Neural progenitor cell (in vitro differentiated cells): ENCODE results near the gene AFF3. TPM values are rescaled to one million over a fixed set of nuclear protein-coding genes. Genes with fewer than 3 reads are reported as not detected.

ENCODE experiments used
- DNase-seq: peaks from one replicate; pipeline ENCODE4 v3.0.0-alpha.2; 2016; ENCODE audit warnings: low spot score
- H2AFZ ChIP-seq: fragments of 200-600 bp; sonication (generic); replicated peaks from 2 replicates; pipeline ENCODE4 v1.6.1; 2016; ENCODE audit warnings: antibody characterized with exemption
- H3F3A ChIP-seq: fragments of 200-600 bp; sonication (generic); 2 replicates; pipeline ENCODE4 v1.6.1; 2016; ENCODE audit warnings: antibody characterized with exemption, low read depth
- H3K27ac ChIP-seq: fragments of 200-600 bp; sonication (generic); 2 replicates; pipeline ENCODE4 v1.5.1; 2016; ENCODE audit warnings: mild to moderate bottlenecking
- H3K27me3 ChIP-seq: fragments of 200-600 bp; sonication (generic); 2 replicates; pipeline ENCODE4 v1.6.1; 2016; ENCODE audit warnings: mild to moderate bottlenecking, moderate library complexity
- H3K36me3 ChIP-seq: fragments of 200-600 bp; sonication (generic); 2 replicates; pipeline ENCODE4 v1.5.1; 2016
- H3K4me1 ChIP-seq: fragments of 200-600 bp; sonication (generic); 2 replicates; pipeline ENCODE4 v1.6.1; 2016; ENCODE audit warnings: mixed run types
- H3K4me2 ChIP-seq: fragments of 200-600 bp; sonication (generic); 2 replicates; pipeline ENCODE4 v1.6.1; 2016
- H3K4me3 ChIP-seq: fragments of 200-600 bp; sonication (generic); 2 replicates; pipeline ENCODE4 v1.5.1; 2016
- H3K79me2 ChIP-seq: fragments of 200-600 bp; sonication (generic); 2 replicates; pipeline ENCODE4 v1.6.1; 2016; ENCODE audit warnings: low read depth
- H3K9ac ChIP-seq: fragments of 200-600 bp; sonication (generic); 2 replicates; pipeline ENCODE4 v1.6.1; 2016
- H3K9me3 ChIP-seq: fragments of 200-600 bp; sonication (generic); 2 replicates; pipeline ENCODE4 v1.5.1; 2016; ENCODE audit warnings: low read depth
- H4K20me1 ChIP-seq: fragments of 200-600 bp; sonication (generic); 2 replicates; pipeline ENCODE4 v1.6.1; 2016; ENCODE audit warnings: low read depth
- H3K27ac Mint-ChIP-seq: 3 replicates; pipeline ENCODE4 v1.8.0; 2021; ENCODE audit warnings: mixed read lengths
- H3K27me3 Mint-ChIP-seq: 2 replicates; pipeline ENCODE4 v1.8.0; 2022; ENCODE audit warnings: low read depth, mild to moderate bottlenecking, inconsistent platforms, moderate library complexity, mixed read lengths; ENCODE audit not compliant: insufficient read depth
- H3K36me3 Mint-ChIP-seq: 3 replicates; pipeline ENCODE4 v1.8.0; 2021; ENCODE audit warnings: mixed read lengths
- H3K4me1 Mint-ChIP-seq: 3 replicates; pipeline ENCODE4 v1.8.0; 2021; ENCODE audit warnings: mixed read lengths
- H3K4me3 Mint-ChIP-seq: 3 replicates; pipeline ENCODE4 v1.8.0; 2021; ENCODE audit warnings: mild to moderate bottlenecking, moderate library complexity, mixed read lengths
- H3K9me3 Mint-ChIP-seq: 3 replicates; pipeline ENCODE4 v1.8.0; 2020; ENCODE audit warnings: mixed read lengths
- EZH2 ChIP-seq: fragments of 200-600 bp; sonication (generic); IDR thresholded peaks from 2 replicates; pipeline ENCODE4 v1.6.1; 2017; ENCODE audit warnings: antibody characterized with exemption, mild to moderate bottlenecking, moderate library complexity
- EZH2phosphoT487 ChIP-seq: fragments of 200-600 bp; sonication (generic); IDR thresholded peaks from 2 replicates; pipeline ENCODE4 v1.6.1; 2017; ENCODE audit warnings: antibody characterized with exemption
- total RNA-seq: library from RNA; depleted of rRNA; stranded (reverse); fragments of >200 nt; gene quantifications from 2 replicates; pipeline ENCODE4 v1.2.3, GENCODE V29; 2015; ENCODE audit warnings: low replicate concordance
- TF ChIP-seq, protein P1 (sequence below): fragments of 200-600 bp; sonication (generic); IDR thresholded peaks from 2 replicates; pipeline ENCODE4 v1.5.1; 2017; ENCODE audit warnings: antibody characterized with exemption, mild to moderate bottlenecking

Gene AFF3
- total RNA-seq, 1 donor from 2014 or later, result 0.26 TPM

DNA sequence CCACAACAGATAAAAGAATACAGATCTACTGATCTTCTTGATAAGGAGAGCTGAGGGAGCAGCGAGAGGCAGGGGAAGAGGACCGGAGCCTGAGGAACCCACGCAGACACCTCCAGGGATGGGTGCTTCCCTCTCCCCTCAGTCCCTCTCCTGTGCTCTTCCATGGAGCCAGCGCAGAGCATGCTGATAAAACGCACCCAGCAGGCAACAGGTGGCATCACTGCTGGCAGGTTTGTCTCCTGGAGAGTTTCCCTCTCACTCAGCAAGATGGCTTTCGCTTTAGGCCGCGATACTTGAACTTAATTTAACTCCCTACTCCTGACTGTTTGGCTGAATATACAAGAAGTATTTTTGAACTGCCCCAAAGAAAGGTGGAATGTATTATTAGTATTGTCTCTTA, 489.5 kb downstream of the AFF3 start:
- H3K27me3 Mint-ChIP-seq, result peaks cover 9% of the 10 kb centered on the region
- no peak overlapping the region for H3K4me2 ChIP-seq
- H3K36me3 Mint-ChIP-seq, result no peaks in the 10 kb centered on the region
- no peak overlapping the region for H3K9ac ChIP-seq
- no peak for DNase-seq
- H3K9me3 ChIP-seq, result no peaks in the 10 kb centered on the region
- no peaks in the 10 kb centered on the region for H3F3A ChIP-seq
- H3K4me3 Mint-ChIP-seq, result no peak overlapping the region
- no peak overlapping the region for H3K27ac Mint-ChIP-seq
- no peak overlapping the region for H3K4me3 ChIP-seq
- no peaks in the 10 kb centered on the region for H4K20me1 ChIP-seq
- no peaks in the 10 kb centered on the region for H3K79me2 ChIP-seq
- no peak overlapping the region for H3K27ac ChIP-seq
- no peaks in the 10 kb centered on the region for H3K27me3 ChIP-seq
- peaks cover 7% of the 10 kb centered on the region for H3K4me1 ChIP-seq
- no peak overlapping the region for H2AFZ ChIP-seq
- no peaks in the 10 kb centered on the region for H3K36me3 ChIP-seq
- H3K9me3 Mint-ChIP-seq, result no peaks in the 10 kb centered on the region
- TF ChIP-seq EZH2phosphoT487 (no peak), EZH2 (no peak)
- H3K4me1 Mint-ChIP-seq, result peaks cover 41% of the 10 kb centered on the region

DNA sequence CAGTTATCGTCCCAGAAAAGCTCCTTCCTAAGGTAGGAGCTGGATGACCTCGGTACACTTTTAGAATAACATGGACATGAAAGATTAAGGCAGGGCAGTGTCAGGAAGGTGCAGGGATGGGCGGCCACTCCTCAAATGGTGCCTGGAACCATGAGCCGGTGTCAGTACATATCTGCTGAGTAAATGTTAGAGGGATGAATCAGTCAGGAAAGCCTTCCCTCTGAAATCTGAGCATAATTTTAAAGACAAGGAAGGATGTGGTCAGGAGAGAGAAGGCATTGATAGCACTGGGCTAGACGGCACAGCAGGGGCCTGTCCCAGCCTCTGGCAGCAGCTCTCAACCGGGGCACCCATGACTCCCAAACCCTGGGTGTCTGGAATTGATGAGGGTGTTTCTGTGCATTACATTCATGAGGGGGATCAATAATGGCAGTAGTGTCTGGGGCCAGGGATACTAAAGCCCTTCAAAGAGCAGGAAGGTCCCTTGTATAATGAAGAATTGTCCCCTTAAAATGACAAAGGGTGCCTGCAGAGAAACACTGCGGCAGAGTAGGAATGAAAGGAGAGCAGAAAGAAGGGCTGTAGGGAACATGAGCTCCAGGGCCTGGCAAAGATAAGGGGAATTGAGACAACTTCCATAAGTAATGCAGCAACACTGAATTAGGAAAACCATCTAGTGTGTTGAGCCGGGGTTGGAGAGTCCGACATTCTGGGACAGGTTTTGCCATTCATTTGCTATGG, 490.3 kb downstream of the AFF3 start:
- no peak for TF ChIP-seq EZH2phosphoT487
- TF ChIP-seq, protein P1, sequence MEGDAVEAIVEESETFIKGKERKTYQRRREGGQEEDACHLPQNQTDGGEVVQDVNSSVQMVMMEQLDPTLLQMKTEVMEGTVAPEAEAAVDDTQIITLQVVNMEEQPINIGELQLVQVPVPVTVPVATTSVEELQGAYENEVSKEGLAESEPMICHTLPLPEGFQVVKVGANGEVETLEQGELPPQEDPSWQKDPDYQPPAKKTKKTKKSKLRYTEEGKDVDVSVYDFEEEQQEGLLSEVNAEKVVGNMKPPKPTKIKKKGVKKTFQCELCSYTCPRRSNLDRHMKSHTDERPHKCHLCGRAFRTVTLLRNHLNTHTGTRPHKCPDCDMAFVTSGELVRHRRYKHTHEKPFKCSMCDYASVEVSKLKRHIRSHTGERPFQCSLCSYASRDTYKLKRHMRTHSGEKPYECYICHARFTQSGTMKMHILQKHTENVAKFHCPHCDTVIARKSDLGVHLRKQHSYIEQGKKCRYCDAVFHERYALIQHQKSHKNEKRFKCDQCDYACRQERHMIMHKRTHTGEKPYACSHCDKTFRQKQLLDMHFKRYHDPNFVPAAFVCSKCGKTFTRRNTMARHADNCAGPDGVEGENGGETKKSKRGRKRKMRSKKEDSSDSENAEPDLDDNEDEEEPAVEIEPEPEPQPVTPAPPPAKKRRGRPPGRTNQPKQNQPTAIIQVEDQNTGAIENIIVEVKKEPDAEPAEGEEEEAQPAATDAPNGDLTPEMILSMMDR, result no peak
- no peak for TF ChIP-seq EZH2
- peaks cover 7% of the 10 kb centered on the region for H3K4me1 ChIP-seq

DNA sequence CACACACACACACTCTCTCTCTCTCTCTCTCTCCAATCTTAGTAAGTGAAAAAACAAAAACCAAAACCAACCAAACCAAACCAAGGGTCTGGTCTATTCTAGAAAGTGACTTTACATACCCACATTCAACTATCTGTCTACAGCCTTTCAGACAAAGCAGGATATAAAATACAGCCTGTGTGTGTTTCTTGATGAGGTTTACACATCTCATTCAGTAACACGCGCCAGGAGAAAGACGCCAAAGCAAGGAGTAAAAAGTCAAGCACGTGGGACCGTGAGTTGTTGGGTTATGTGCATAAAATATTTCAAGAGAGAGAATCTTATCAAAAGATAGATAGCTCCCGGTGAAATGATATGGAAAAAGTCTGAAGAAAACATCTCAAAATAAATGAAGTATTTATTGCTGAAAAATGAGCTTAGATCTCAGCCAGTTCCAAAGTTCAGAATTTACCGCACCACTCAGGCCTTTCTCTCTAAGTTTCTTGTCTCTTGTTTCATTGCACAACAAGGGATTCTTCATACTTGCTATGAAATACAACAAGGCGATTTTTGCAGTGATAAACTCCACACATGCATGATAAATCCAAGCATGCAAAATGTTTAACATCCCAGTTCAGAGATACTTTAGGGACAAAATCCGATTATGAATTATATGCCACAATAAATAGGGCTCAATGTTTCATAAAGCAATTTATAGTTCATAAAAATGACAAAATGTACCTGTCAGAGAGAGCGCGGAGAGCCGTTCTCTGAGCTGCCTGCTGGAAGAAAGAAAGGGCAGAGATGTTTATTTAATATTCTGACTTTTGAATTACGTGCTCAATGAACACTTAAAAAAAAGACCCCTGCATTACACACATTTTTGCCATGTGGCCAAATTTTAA, 493.2 kb downstream of the AFF3 start:
- H3K27me3 ChIP-seq, result no peaks in the 10 kb centered on the region
- H3K9me3 ChIP-seq, result no peaks in the 10 kb centered on the region
- no peaks in the 10 kb centered on the region for H3K79me2 ChIP-seq
- no peak for TF ChIP-seq EZH2
- no peak for TF ChIP-seq EZH2phosphoT487
- TF ChIP-seq, protein P1, result no peak
- no peaks in the 10 kb centered on the region for H3F3A ChIP-seq
- peaks cover 23% of the 10 kb centered on the region for H3K4me1 Mint-ChIP-seq
- no peaks in the 10 kb centered on the region for H4K20me1 ChIP-seq
- no peak for DNase-seq
- H3K4me2 ChIP-seq, result no peak overlapping the region
- H3K27ac ChIP-seq, result no peak overlapping the region
- H3K27ac Mint-ChIP-seq, result no peak overlapping the region
- no peak overlapping the region for H3K4me3 ChIP-seq
- no peak overlapping the region for H3K9ac ChIP-seq
- H3K36me3 ChIP-seq, result no peaks in the 10 kb centered on the region
- H2AFZ ChIP-seq, result no peak overlapping the region
- peaks cover 7% of the 10 kb centered on the region for H3K4me1 ChIP-seq
- H3K9me3 Mint-ChIP-seq, result no peaks in the 10 kb centered on the region
- no peaks in the 10 kb centered on the region for H3K36me3 Mint-ChIP-seq
- H3K27me3 Mint-ChIP-seq, result peaks cover 3% of the 10 kb centered on the region
- H3K4me3 Mint-ChIP-seq, result no peak overlapping the region

More for the DNA sequence above, 490.3 kb downstream of the AFF3 start:
- Histone ChIP-seq H3K79me2 (no peaks in the 10 kb centered on the region), H3K27ac (no peak overlapping the region), H3K9me3 (no peaks in the 10 kb centered on the region), H3K4me3 (no peak overlapping the region), H3K27me3 (no peaks in the 10 kb centered on the region), H2AFZ (no peak overlapping the region), H3F3A (no peaks in the 10 kb centered on the region), H3K4me2 (peak overlapping the region; percentile 17), H3K9ac (no peak overlapping the region), H4K20me1 (no peaks in the 10 kb centered on the region), H3K36me3 (no peaks in the 10 kb centered on the region)
- H3K9me3 Mint-ChIP-seq, result no peaks in the 10 kb centered on the region
- no peaks in the 10 kb centered on the region for H3K36me3 Mint-ChIP-seq
- H3K27ac Mint-ChIP-seq, result no peak overlapping the region
- peaks cover 36% of the 10 kb centered on the region for H3K4me1 Mint-ChIP-seq
- DNase-seq, result no peak
- no peak overlapping the region for H3K4me3 Mint-ChIP-seq
- peaks cover 8% of the 10 kb centered on the region for H3K27me3 Mint-ChIP-seq
